ENCODE results near the gene FOLH1. TPM values are rescaled to one million over a fixed set of nuclear protein-coding genes. Genes with fewer than 3 reads are reported as not detected.

Gene FOLH1
- total RNA-seq, 1 donor from 2014 or later, result not detected

Other genes starting within 250 kb of the FOLH1 start
- not detected in 2 replicates for gene TRIM51G, start 224.7 kb downstream of the FOLH1 start, total RNA-seq
- not detected in 2 replicates for gene TRIM49B, start 179.8 kb downstream of the FOLH1 start, total RNA-seq
- not detected in 2 replicates for gene TRIM64C, start 149.5 kb downstream of the FOLH1 start, total RNA-seq